DND-41 (cell line): ENCODE results near the gene DYNLT4.

Experiments used
- CTCF ChIP-seq: IDR thresholded peaks from 2 replicates; pipeline ENCODE4 v1.5.1; 2012; ENCODE audit warnings: borderline replicate concordance, low read length, moderate library complexity, mild to moderate bottlenecking; ENCODE audit not compliant: poor library complexity, severe bottlenecking; ENCODE audit errors: extremely low read depth
- EZH2 ChIP-seq: IDR thresholded peaks from 3 replicates; pipeline ENCODE4 v1.6.1; 2012; ENCODE audit warnings: borderline replicate concordance, low read depth, mild to moderate bottlenecking, moderate library complexity, low read length, inconsistent platforms; ENCODE audit not compliant: severe bottlenecking

- TF ChIP-seq CTCF (no peak), EZH2 (no peak)
Observed at GRCh38 chr1:44805311-44806024, 1.7 kb downstream of the DYNLT4 start.
